B cell (primary cell): Measurements from ENCODE around the gene CCL24. TPM values are rescaled to one million over a fixed set of nuclear protein-coding genes. Genes with fewer than 3 reads are reported as not detected.
"Not testable (repeated sequence)": the region's sequence is repeated elsewhere in the genome, so short reads cannot be mapped to it uniquely, and the experiment has no call there.

Experiments used
- ATAC-seq: fragments of 200-7000 bp; cut with Tn5 transposase; one replicate; pipeline ENCODE4 v1.10.0; 2021; ENCODE audit warnings: low read depth, mild to moderate bottlenecking, moderate number of reproducible peaks, moderate library complexity
- CTCF ChIA-PET: fragments of 350-600 bp; sonication (Branson Sonifier 250); formaldehyde crosslinking; loops from one replicate; lab custom pipeline; 2021; ENCODE audit warnings: antibody characterized with exemption, inconsistent platforms; lab: Charles Lee
- POLR2A ChIA-PET: fragments of 350-600 bp; sonication (Branson Sonifier 250); formaldehyde crosslinking; loops from one replicate; lab custom pipeline; 2021; ENCODE audit warnings: antibody characterized with exemption; lab: Charles Lee
- DNase-seq: peaks from one replicate; pipeline ENCODE4 v3.0.0; 2013
- H2AFZ ChIP-seq: 2 replicates; pipeline ENCODE4 v1.6.1; 2012; ENCODE audit warnings: mild to moderate bottlenecking, low read depth, low read length; ENCODE audit not compliant: insufficient read depth, poor library complexity, severe bottlenecking
- H3K27ac ChIP-seq, 2 donors: 1 replicate in 1 of 2; 2 replicates in 1 of 2; pipeline ENCODE4 v1.5.1; 2012 to 2013; ENCODE audit warnings: low read length in 2 of 2, mild to moderate bottlenecking in 2 of 2, moderate library complexity in 1 of 2
- H3K27me3 ChIP-seq, 4 experiments: fragments of 200-600 bp in 1 of 4; sonication (generic) in 1 of 4; replicated peaks in 1 of 4; 1 replicate in 2 of 4; 2 replicates in 2 of 4; pipeline versions ENCODE4 v1.6.1 to v1.7.0; 2013 to 2016; ENCODE audit warnings: low read length in 3 of 4, mild to moderate bottlenecking in 2 of 4, mixed read lengths in 1 of 4, moderate library complexity in 1 of 4; ENCODE audit not compliant: insufficient read depth in 4 of 4, control insufficient read depth in 3 of 4; ENCODE audit errors: control extremely low read depth in 1 of 4
- H3K36me3 ChIP-seq, 2 experiments: replicated peaks in 1 of 2; 1 replicate in 1 of 2; 2 replicates in 1 of 2; pipeline versions ENCODE4 v1.6.1 to v1.7.1; 2013; ENCODE audit warnings: low read length in 1 of 2; ENCODE audit not compliant: insufficient read depth in 2 of 2, control insufficient read depth in 1 of 2; ENCODE audit errors: control extremely low read depth in 1 of 2, extremely low read depth in 1 of 2
- H3K4me1 ChIP-seq, 2 donors: fragments of 200-600 bp in 1 of 2; sonication (generic) in 1 of 2; 1 replicate in 1 of 2; 2 replicates in 1 of 2; pipeline versions ENCODE4 v1.5.1 to v1.6.1; 2013 to 2017; ENCODE audit warnings: low read length in 2 of 2; ENCODE audit not compliant: control insufficient read depth in 2 of 2, insufficient read depth in 2 of 2
- H3K4me2 ChIP-seq: replicated peaks from 2 replicates; pipeline ENCODE3; 2012; ENCODE audit warnings: mild to moderate bottlenecking, low read depth, low read length; ENCODE audit not compliant: poor library complexity, severe bottlenecking
- H3K4me3 ChIP-seq, 5 experiments: fragments of 200-600 bp in 1 of 5; sonication (generic) in 1 of 5; 1 replicate in 3 of 5; 2 replicates in 2 of 5; pipeline versions ENCODE4 v1.5.1 to v1.7.0; 2011 to 2016; ENCODE audit warnings: low read length in 4 of 5, mild to moderate bottlenecking in 4 of 5, low read depth in 2 of 5, control low read depth in 1 of 5, moderate library complexity in 1 of 5; ENCODE audit not compliant: insufficient read depth in 1 of 5; ENCODE audit errors: control extremely low read depth in 1 of 5, extremely low read depth in 1 of 5
- H3K79me2 ChIP-seq: fragments of 200-600 bp; sonication (generic); one replicate; pipeline ENCODE4 v1.6.0; 2016; ENCODE audit warnings: low read length; ENCODE audit not compliant: control insufficient read depth, insufficient read depth
- H3K9ac ChIP-seq: fragments of 200-600 bp; sonication (generic); 2 replicates; pipeline ENCODE4 v1.6.1; 2017; ENCODE audit warnings: mild to moderate bottlenecking, low read length, moderate library complexity
- H3K9me3 ChIP-seq, 3 donors: one replicate each; pipeline versions ENCODE4 v1.6.1 to v1.7.1; 2013; ENCODE audit warnings: low read length in 2 of 3; ENCODE audit not compliant: control insufficient read depth in 2 of 3, insufficient read depth in 1 of 3; ENCODE audit errors: control extremely low read depth in 1 of 3
- H4K20me1 ChIP-seq: 2 replicates; pipeline ENCODE4 v1.6.0; 2012; ENCODE audit warnings: mild to moderate bottlenecking, low read length; ENCODE audit not compliant: insufficient read depth, control insufficient read depth, poor library complexity, severe bottlenecking
- H3K27ac Mint-ChIP-seq: one replicate; pipeline ENCODE4 v1.8.0; 2021; ENCODE audit warnings: mixed read lengths
- H3K27me3 Mint-ChIP-seq: one replicate; pipeline ENCODE4 v1.8.0; 2021; ENCODE audit warnings: mixed read lengths
- H3K4me1 Mint-ChIP-seq: one replicate; pipeline ENCODE4 v1.8.0; 2021; ENCODE audit warnings: mixed read lengths
- H3K4me3 Mint-ChIP-seq: one replicate; pipeline ENCODE4 v1.8.0; 2021; ENCODE audit warnings: mixed read lengths
- H3K9me3 Mint-ChIP-seq: one replicate; pipeline ENCODE4 v1.8.0; 2022; ENCODE audit warnings: mixed read lengths; ENCODE audit not compliant: insufficient read depth
- CTCF ChIP-seq: fragments of 200-600 bp; IDR thresholded peaks from one replicate; pipeline ENCODE4 v1.8.0; 2022; ENCODE audit warnings: antibody characterized with exemption, mild to moderate bottlenecking
- EZH2 ChIP-seq: IDR thresholded peaks from 2 replicates; pipeline ENCODE4 v1.6.1; 2012; ENCODE audit warnings: borderline replicate concordance, low read depth, mild to moderate bottlenecking, moderate library complexity, low read length; ENCODE audit not compliant: insufficient read depth, poor library complexity, severe bottlenecking
- WGBS: methylation state at CpG from one replicate; pipeline ENCODE4 v1.1.5; 2013; ENCODE audit warnings: missing lambda C conversion rate; ENCODE audit not compliant: insufficient coverage; 5-methylcytosine and 5-hydroxymethylcytosine counted together
- intact Hi-C: fragments of 100-400 bp; cut with micrococcal nuclease; formaldehyde crosslinking; loops from one replicate; pipeline ENCODE4 v1.10.0; 2022
- polyA plus RNA-seq: library from polyadenylated mRNA; depleted of rRNA; stranded (reverse); fragments of >200 nt; gene quantifications from 2 replicates; pipeline ENCODE4 v1.2.3, GENCODE V29; 2012
- total RNA-seq, 2 donors: library from RNA; stranded (reverse); fragments of 120-200 nt in 1 of 2; gene quantifications; 1 replicate in 1 of 2; 2 replicates in 1 of 2; pipeline versions ENCODE4 v1.2.3 to v1.2.4, GENCODE V29; 2013 to 2022

CCL24 gene
- total and polyA plus RNA-seq, 2 donors (not counting 1 experiment from before 2014, with no cell fraction given), result not detected

- intact Hi-C loops, result no loop called here
- no peaks in the 10 kb centered on the region for H3K27me3 ChIP-seq
- H3K4me1 Mint-ChIP-seq, result no peaks in the 10 kb centered on the region
- H3K27ac ChIP-seq, result no peak overlapping the region
- TF ChIP-seq EZH2, result no peak
- TF ChIP-seq CTCF, result no peak
- ChIA-PET POLR2A (no interaction called here), CTCF (no interaction called here)
- peaks cover 4% of the 10 kb centered on the region for H3K27me3 Mint-ChIP-seq
- H3K36me3 ChIP-seq, result no peaks in the 10 kb centered on the region
- H3K9me3 Mint-ChIP-seq, result no peaks in the 10 kb centered on the region
- no peaks in the 10 kb centered on the region for H4K20me1 ChIP-seq
- DNase-seq (no peak), ATAC-seq (no peak)
- H3K4me2 ChIP-seq, result no peak overlapping the region
- no peak overlapping the region for H2AFZ ChIP-seq
- H3K4me3 ChIP-seq, result no peak overlapping the region
- no CpG with 5 or more reads among the region's 3 CpGs for WGBS
- no peak overlapping the region for H3K9ac ChIP-seq
- H3K4me3 Mint-ChIP-seq, result no peak overlapping the region
- no peaks in the 10 kb centered on the region for H3K79me2 ChIP-seq
- H3K27ac Mint-ChIP-seq, result no peak overlapping the region
- peaks cover 0 to 8% (median 0%) of the 10 kb centered on the region in 3 donors for H3K9me3 ChIP-seq
- H3K4me1 ChIP-seq, result no peaks in the 10 kb centered on the region
These were observed 36.0 kb upstream of the CCL24 start for GRCh38 chr7:75849573-75849972.

DNA sequence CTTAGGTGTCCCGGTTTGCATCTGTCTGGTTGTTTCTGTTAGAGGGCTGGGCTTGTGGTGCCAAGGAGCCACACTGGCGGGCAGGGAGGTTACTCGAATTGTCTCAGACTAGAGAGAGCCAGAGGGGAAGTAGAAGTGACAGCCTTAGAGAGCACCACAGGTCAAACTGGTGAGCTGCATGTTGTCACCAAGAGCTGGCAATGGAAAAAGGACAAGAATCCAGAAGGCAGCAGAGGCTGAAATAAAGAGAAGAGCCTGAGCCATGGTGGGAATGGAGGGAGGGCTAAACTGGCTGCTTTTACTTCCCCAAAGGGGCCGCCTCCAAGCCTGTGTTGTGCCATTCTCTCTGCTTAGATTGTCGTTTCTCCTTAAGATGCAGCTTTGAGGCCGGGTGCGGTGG, 34.1 kb upstream of the CCL24 start:
- Mint-ChIP-seq H3K4me1 (no peaks in the 10 kb centered on the region), H3K9me3 (no peaks in the 10 kb centered on the region), H3K27ac (no peak overlapping the region), H3K4me3 (no peak overlapping the region), H3K27me3 (peaks cover under 1% of the 10 kb centered on the region)
- Histone ChIP-seq H3K4me1 (no peaks in the 10 kb centered on the region), H3K36me3 (no peaks in the 10 kb centered on the region), H3K27me3 (no peaks in the 10 kb centered on the region), H3K27ac (no peak overlapping the region), H2AFZ (no peak overlapping the region), H3K4me3 (no peak overlapping the region), H3K79me2 (no peaks in the 10 kb centered on the region), H4K20me1 (no peaks in the 10 kb centered on the region), H3K9ac (no peak overlapping the region), H3K4me2 (no peak overlapping the region), H3K9me3 (peaks cover 0 to 8% (median 0%) of the 10 kb centered on the region in 3 donors)
- DNase-seq (no peak), ATAC-seq (no peak)
- 84% methylated on average over 7 of the region's 7 CpGs for WGBS
- TF ChIP-seq EZH2, result no peak
- TF ChIP-seq CTCF, result no peak
- ChIA-PET CTCF (no interaction called here), POLR2A (no interaction called here)
- intact Hi-C loops, result no loop called here

DNA sequence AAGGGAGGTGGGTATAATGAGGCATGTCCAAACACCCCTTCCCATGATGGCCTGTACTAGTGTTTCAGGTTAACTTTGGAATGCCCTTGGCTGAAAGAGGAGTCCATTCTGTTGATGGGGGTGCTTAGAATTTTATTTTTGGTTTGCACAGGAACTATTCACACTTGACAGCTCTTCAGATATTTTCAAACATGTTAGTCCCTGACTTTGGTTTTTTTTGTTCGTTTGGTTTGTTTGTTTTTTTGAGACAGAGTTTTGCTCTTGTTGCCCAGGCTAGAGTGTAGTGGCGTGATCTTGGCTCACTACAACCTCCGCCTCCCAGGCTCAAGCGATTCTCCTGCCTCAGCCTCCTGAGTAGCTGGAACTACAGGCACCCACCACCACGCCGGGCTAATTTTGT, 31.5 kb upstream of the CCL24 start:
- H2AFZ ChIP-seq, POLR2A ChIA-PET, H3K4me1 Mint-ChIP-seq, H4K20me1 ChIP-seq, H3K9ac ChIP-seq, intact Hi-C loops, H3K9me3 ChIP-seq, H3K27ac Mint-ChIP-seq, DNase-seq, H3K27ac ChIP-seq, H3K4me1 ChIP-seq, H3K4me3 Mint-ChIP-seq, H3K27me3 ChIP-seq, CTCF ChIA-PET, H3K36me3 ChIP-seq, H3K27me3 Mint-ChIP-seq, H3K4me3 ChIP-seq, H3K79me2 ChIP-seq, H3K9me3 Mint-ChIP-seq, H3K4me2 ChIP-seq, ATAC-seq: not testable (repeated sequence)
- 93% methylated on average over 3 of the region's 6 CpGs for WGBS
